K562 (cell line): Measurements from ENCODE around the gene FANCD2. TPM values are rescaled to one million over a fixed set of nuclear protein-coding genes. Genes with fewer than 3 reads are reported as not detected.

ENCODE experiments used
- ARID2 ChIP-seq: fragments of 450-650 bp; IDR thresholded peaks from 2 replicates; pipeline ENCODE4 v1.6.1; 2017; ENCODE audit warnings: antibody characterized with exemption, mild to moderate bottlenecking
- ATF4 ChIP-seq: fragments of 450-650 bp; formaldehyde crosslinking; IDR thresholded peaks from 2 replicates; pipeline ENCODE4 v1.4.0; 2022; ENCODE audit warnings: mild to moderate bottlenecking, moderate library complexity
- DNMT1 ChIP-seq: fragments of 450-650 bp; IDR thresholded peaks from 2 replicates; pipeline ENCODE4 v1.6.1; 2016; ENCODE audit warnings: antibody characterized with exemption, mild to moderate bottlenecking
- FOS ChIP-seq: IDR thresholded peaks from 3 replicates; pipeline ENCODE4 v1.6.1; 2011; ENCODE audit not compliant: insufficient read length; ENCODE audit errors: extremely low read depth
- GABPB1 ChIP-seq: sonication (generic); formaldehyde crosslinking; IDR thresholded peaks from 2 replicates; pipeline ENCODE4 v1.8.0; 2022; ENCODE audit warnings: mild to moderate bottlenecking, missing genetic modification reagents
- GTF2E2 ChIP-seq: fragments of 200-800 bp; sonication (Bioruptor generic); IDR thresholded peaks from 2 replicates; pipeline ENCODE4 v1.6.1; 2016; ENCODE audit warnings: missing genetic modification characterization, missing compliant biosample characterization
- HBP1 ChIP-seq: fragments of 450-650 bp; formaldehyde crosslinking; IDR thresholded peaks from 2 replicates; pipeline ENCODE4 v1.4.0; 2022; ENCODE audit warnings: missing genetic modification characterization
- KLF10 ChIP-seq: fragments of 250-450 bp; sonication (Bioruptor Pico); IDR thresholded peaks from 2 replicates; pipeline ENCODE4 v1.6.1; 2021; ENCODE audit warnings: matching md5 sums
- MED1 ChIP-seq: sonication (generic); formaldehyde crosslinking; IDR thresholded peaks from 2 replicates; pipeline ENCODE4 v1.8.1; 2023; ENCODE audit warnings: missing genetic modification reagents, borderline replicate concordance
- SMAD3 ChIP-seq: fragments of 450-650 bp; formaldehyde crosslinking; conservative IDR thresholded peaks from 2 replicates; pipeline ENCODE4 v1.4.0; 2020; ENCODE audit warnings: mild to moderate bottlenecking
- STAG1 ChIP-seq: sonication (generic); formaldehyde crosslinking; IDR thresholded peaks from 2 replicates; pipeline ENCODE4 v1.5.0; 2020; ENCODE audit warnings: missing genetic modification reagents, borderline replicate concordance
- TAF1 ChIP-seq: IDR thresholded peaks from 2 replicates; pipeline ENCODE4 v1.6.1; 2011; ENCODE audit warnings: mild to moderate bottlenecking, low read length, moderate library complexity; ENCODE audit not compliant: insufficient read depth, control insufficient read depth, severe bottlenecking; ENCODE audit errors: extremely low read depth
- TAF7 ChIP-seq: fragments of 450-650 bp; IDR thresholded peaks from 2 replicates; pipeline ENCODE4 v1.6.1; 2016; ENCODE audit warnings: missing genetic modification characterization, missing compliant biosample characterization
- USF2 ChIP-seq: sonication (generic); formaldehyde crosslinking; IDR thresholded peaks from 2 replicates; pipeline ENCODE4 v1.5.0; 2020; ENCODE audit warnings: missing genetic modification reagents
- WHSC1 ChIP-seq: IDR thresholded peaks from one replicate; pipeline ENCODE4 v1.6.1; 2012; ENCODE audit warnings: low read length, control low read depth, inconsistent platforms
- ZBTB26 ChIP-seq: fragments of 450-650 bp; formaldehyde crosslinking; IDR thresholded peaks from 2 replicates; pipeline ENCODE4 v1.4.0; 2022; ENCODE audit warnings: missing genetic modification characterization
- ZNF224 ChIP-seq: sonication (generic); formaldehyde crosslinking; IDR thresholded peaks from 2 replicates; pipeline ENCODE4 v1.8.0; 2022; ENCODE audit warnings: mild to moderate bottlenecking, missing genetic modification reagents
- ZNF449 ChIP-seq: fragments of 250-450 bp; sonication (Bioruptor Pico); IDR thresholded peaks from 2 replicates; pipeline ENCODE4 v1.8.0; 2022; ENCODE audit warnings: moderate library complexity, mild to moderate bottlenecking, inconsistent platforms
- ZNF592 ChIP-seq: fragments of 450-650 bp; IDR thresholded peaks from 2 replicates; pipeline ENCODE4 v1.6.1; 2017; ENCODE audit warnings: antibody characterized with exemption, mild to moderate bottlenecking
- polyA plus RNA-seq, 8 experiments: library from polyadenylated mRNA; depleted of rRNA in 4 of 8; stranded (reverse) in 5 of 8; unstranded in 3 of 8; fragments of >200 nt; fragmentation: Nextera tagmentation in 2 of 8; fragmentation: Illumina TruSeq in 1 of 8; extraction: Ambion mirVana in 2 of 8; extraction: Trizol in 1 of 8; gene quantifications; 2 replicates each; pipeline versions ENCODE4 v1.2.1 to v1.2.3, GENCODE V29; 2011 to 2014; ENCODE audit warnings: inconsistent platforms in 1 of 8, missing spikeins in 1 of 8
- total RNA-seq, 7 experiments: library from RNA; depleted of rRNA in 6 of 7; stranded (reverse); fragments of >200 nt in 6 of 7; fragmentation: Illumina TruSeq in 2 of 7; extraction: Trizol in 2 of 7; gene quantifications; 2 replicates each; pipeline versions ENCODE4 v1.2.1 to v1.2.3, GENCODE V29; 2011 to 2021; ENCODE audit warnings: low replicate concordance in 1 of 7

The FANCD2 gene
- total and polyA plus RNA-seq, 9 of the 15 experiments (the other 6 are each of a cell fraction or from before 2014, with no cell fraction given): 59.4 to 137 (median 96.1) TPM

- TF ChIP-seq HBP1 (CRISPR knock-in tag): no peak
- TF ChIP-seq TAF7 (tag): no peak
- no peak for TF ChIP-seq FOS
- no peak for TF ChIP-seq ATF4 (CRISPR knock-in tag)
- TF ChIP-seq ZBTB26 (CRISPR knock-in tag): no peak
- peak; percentile 20; the same call in 1 of the 2 replicates for TF ChIP-seq ZNF592
- no peak for TF ChIP-seq DNMT1
- no peak for TF ChIP-seq ZNF449
- no peak for TF ChIP-seq SMAD3
- TF ChIP-seq ZNF224 (CRISPR knock-in tag): no peak
- TF ChIP-seq KLF10 (CRISPR knock-in tag): no peak
- TF ChIP-seq STAG1 (CRISPR knock-in tag): no peak
- 0 out of 2 replicates have a peak, but pooled peaks have one; percentile 13 for TF ChIP-seq ARID2
- TF ChIP-seq GABPB1: no peak
- no peak for TF ChIP-seq TAF1
- TF ChIP-seq MED1 (CRISPR knock-in tag): no peak
- TF ChIP-seq USF2: no peak
- 0 out of 2 replicates have a peak, but pooled peaks have one; percentile 40 for TF ChIP-seq GTF2E2 (tag)
- no peak for TF ChIP-seq WHSC1
These were observed 114.8 kb downstream of the FANCD2 start (continued) for GRCh38 chr3:10140996-10141546.
